GM10248 (cell line): ENCODE measurements around the gene ARFGEF3.

Experiments used
- CTCF ChIA-PET: fragments of 300-600 bp; sonication (Branson Sonifier 250); formaldehyde crosslinking; extraction: SDS; loops from one replicate; lab custom pipeline; 2021; ENCODE audit warnings: antibody characterized with exemption; lab: Yijun Ruan, JAX
- POLR2A ChIA-PET: fragments of 350-650 bp; sonication (Branson Sonifier 250); formaldehyde crosslinking; extraction: SDS; loops from one replicate; lab custom pipeline; 2020; ENCODE audit warnings: antibody characterized with exemption; lab: Yijun Ruan, JAX
- DNase-seq: peaks from one replicate; pipeline ENCODE4 v3.0.0; 2012; ENCODE audit errors: extremely low spot score
- CTCF ChIP-seq: IDR thresholded peaks from 2 replicates; pipeline ENCODE4 v1.5.1; 2012; ENCODE audit warnings: mild to moderate bottlenecking, low read depth; ENCODE audit errors: extremely low read depth, missing control alignments, control extremely low read depth

ARFGEF3 gene

GRCh38 chr6:138290423-138290962 lies 128.8 kb downstream of the ARFGEF3 start:
- no peak for DNase-seq
- ChIA-PET CTCF (interaction anchor here (1.2 to 7.4 kb wide), 2 partner anchors 12 to 175 kb away, joined by 3 to 105 read pairs; no protein-coding TSS in a partner anchor), POLR2A (no interaction called here)
- no peak for TF ChIP-seq CTCF

GRCh38 chr6:138291036-138291848 lies 129.5 kb downstream of the ARFGEF3 start:
- TF ChIP-seq CTCF = no peak
- DNase-seq = no peak
- ChIA-PET CTCF (interaction anchor here (1.2 to 7.4 kb wide), 4 partner anchors 8 to 176 kb away, joined by 3 to 105 read pairs (median 3); no protein-coding TSS in a partner anchor), POLR2A (no interaction called here)

GRCh38 chr6:138291849-138292181 lies 130.1 kb downstream of the ARFGEF3 start:
- CTCF ChIA-PET = interaction anchor here (1.2 to 1.6 kb wide), 2 partner anchors 9 to 176 kb away, joined by 3 read pairs; no protein-coding TSS in a partner anchor
- no peak for TF ChIP-seq CTCF
- POLR2A ChIA-PET = no interaction called here
- DNase-seq = no peak

GRCh38 chr6:138292482-138292881 lies 130.7 kb downstream of the ARFGEF3 start:
- POLR2A ChIA-PET = no interaction called here
- CTCF ChIA-PET = interaction anchor here (1.2 to 1.6 kb wide), 2 partner anchors 9 to 176 kb away, joined by 3 read pairs; no protein-coding TSS in a partner anchor
- no peak for DNase-seq
- TF ChIP-seq CTCF = no peak

GRCh38 chr6:138293428-138294395 lies 132.0 kb downstream of the ARFGEF3 start:
- POLR2A ChIA-PET = no interaction called here
- no peak for TF ChIP-seq CTCF
- CTCF ChIA-PET = interaction anchor here (1.1 kb wide), 1 partner anchor 178 kb away, joined by 3 read pairs; no protein-coding TSS in a partner anchor
- no peak for DNase-seq

GRCh38 chr6:138296381-138296780 lies 134.6 kb downstream of the ARFGEF3 start:
- ChIA-PET POLR2A (no interaction called here), CTCF (interaction anchor here (1.1 to 1.6 kb wide), 3 partner anchors 9 to 166 kb away, joined by 3 to 4 read pairs (median 4); no protein-coding TSS in a partner anchor)
- TF ChIP-seq CTCF = no peak
- DNase-seq = no peak
